ENCODE measurements around the gene USP53. TPM values are rescaled to one million over a fixed set of nuclear protein-coding genes. Genes with fewer than 3 reads are reported as not detected.
"Not testable (repeated sequence)": the region's sequence is repeated elsewhere in the genome, so short reads cannot be mapped to it uniquely, and the experiment has no call there.

Gene USP53
- total RNA-seq, 1 experiment from 2014 or later: 11.9 TPM

DNA sequence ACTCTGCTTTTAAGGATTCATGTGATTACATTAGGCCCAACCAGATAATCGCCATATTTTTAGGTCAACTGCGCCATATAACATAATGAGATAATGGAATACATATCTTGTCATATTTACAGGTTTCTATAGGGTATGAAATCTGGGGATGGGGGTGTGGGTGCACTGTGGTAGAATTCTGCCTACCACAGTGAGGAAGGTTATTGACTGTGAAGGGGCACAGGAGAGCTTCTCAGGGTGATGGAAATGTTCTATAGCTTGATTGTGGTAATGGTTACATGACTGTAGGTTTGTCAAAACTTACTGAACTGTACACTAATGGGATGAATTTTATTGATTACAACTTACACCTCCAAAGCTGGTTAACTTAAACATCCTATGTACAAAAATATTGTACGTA is 15.9 kb downstream of the USP53 start:
- DNase-seq (ENCODE audit: low read depth): no peak

DNA sequence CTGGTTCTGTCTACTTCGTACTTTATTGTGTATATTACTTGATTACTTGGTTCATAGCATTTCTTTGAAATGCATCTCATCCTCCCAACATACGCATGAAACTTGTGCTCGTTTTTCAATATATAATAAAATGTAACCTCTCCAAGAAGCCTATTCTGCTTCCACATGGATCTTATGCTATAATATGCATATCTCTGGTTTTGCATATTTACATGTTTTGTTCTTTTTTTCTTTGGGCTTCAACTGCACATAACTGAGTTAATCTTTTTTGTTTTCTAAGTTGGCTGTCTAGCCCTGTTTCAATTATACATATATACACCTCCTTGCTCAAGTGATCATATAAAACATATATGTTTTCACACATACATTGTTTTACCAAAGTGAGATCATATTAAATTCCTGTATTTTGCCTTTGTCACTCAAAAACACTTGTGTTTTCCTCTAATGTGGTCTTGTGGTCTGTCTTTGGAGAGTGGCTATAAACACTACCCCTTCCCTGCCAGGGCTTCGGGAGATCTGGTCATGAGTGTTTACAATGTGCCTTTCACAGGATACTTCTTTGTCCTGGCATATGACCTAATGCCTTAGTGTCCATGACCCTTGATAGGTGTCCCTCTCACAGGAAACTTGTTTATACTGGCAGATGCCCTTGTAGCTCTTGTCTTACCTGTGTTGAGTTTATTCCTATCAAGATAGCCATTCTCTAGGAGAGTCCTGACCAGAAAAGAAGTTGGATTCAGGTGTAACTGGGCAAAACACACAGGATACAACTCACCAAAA is 17.6 kb downstream of the USP53 start:
- DNase-seq (ENCODE audit: low read depth): no peak

DNA sequence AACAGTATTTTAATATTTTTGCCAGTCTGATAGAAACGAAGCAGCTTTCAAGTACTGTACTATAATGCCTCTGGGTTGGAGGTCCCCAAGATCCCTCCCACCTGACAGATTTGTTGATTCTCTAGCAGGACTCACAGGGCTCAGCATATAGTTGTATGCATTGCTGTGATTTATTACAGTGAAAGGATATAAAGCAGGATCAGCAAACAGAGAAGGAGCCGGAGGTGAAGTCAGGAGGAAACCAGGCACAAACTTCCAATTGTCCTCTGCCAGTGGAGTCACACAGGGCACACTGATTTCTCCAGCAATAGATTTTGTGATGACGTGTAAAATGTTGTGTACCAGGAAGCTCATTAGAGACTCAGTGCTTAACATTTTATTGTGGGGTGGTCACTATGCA is 19.0 kb downstream of the USP53 start:
- DNase-seq (ENCODE audit: low read depth): no peak

DNA sequence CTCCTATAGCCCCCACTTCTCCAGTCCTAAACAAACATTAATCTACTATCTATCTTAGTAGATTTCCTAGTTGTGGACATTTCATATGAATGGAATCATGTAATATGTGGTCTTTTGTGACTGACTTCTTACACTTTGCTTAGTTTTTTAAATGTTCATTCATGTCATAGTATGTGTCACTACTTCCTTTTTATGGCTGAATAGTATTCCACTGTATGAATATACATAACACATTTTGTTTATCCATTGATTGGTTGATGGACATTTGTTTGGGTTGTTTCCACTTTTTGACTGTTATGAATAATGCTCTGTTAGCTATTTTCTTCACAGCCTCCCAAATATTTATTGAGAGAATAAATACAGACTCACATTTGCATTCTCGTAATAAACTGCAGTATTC is 19.8 kb downstream of the USP53 start:
- DNase-seq (ENCODE audit: low read depth): no peak

DNA sequence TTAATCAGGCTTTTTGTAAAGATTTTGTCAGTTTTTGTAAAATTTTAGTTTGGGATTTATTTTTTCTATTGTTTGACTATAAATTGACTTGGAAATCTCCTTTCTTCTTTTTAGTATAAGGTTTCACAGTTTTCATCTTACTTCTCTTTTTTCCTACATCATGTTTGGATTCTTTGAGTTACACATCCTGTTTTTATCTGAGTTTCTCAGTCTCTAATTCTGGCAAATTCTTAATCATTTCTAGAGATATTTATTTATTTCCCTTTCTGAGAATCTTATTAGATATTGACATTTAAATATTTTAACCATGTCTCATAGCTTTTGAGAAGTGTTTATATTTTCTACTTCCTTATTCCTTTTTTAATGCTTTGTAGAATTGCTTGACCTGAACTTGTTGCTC is 20.7 kb downstream of the USP53 start:
- DNase-seq (ENCODE audit: low read depth): no peak

DNA sequence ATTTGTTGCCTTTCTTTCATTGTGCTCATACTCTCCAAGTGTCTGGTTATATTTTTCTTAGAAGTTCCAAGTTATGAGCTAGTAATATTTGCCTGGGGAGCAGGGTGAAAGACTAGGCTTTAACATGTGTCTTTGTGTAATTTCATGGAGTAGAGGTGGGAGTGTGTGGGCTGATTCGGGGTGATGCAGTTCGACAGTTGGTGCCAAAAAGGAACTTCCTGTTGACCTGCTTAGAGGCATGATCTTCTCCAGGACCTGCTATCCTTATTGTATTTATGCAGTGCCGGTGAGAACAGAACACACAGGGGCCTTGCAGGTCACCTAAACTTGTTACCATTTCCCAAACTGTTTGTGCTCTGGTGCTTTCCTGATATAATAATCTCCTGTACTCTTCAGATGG is 21.2 kb downstream of the USP53 start:
- DNase-seq (ENCODE audit: low read depth): peak; percentile 26

DNA sequence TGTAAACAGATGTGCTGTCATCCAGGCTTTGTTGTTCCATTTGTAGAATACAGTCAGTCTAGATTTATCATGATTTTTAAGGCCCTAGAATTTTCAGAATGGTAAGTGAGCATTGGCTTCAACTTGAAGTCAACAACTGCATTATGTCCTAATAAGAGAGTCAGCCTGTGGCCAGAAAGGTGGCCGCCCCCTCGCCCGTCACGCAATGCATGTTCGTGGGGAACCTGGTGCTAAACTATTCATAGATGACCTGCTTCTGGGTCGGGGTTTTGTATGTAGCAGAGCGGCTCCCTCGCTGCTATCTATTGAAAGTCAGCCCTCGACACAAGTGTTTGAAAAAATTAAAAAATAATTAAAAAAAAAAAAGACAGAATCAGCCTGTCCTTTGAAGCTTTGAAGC is 24.7 kb downstream of the USP53 start:
- DNase-seq (ENCODE audit: low read depth): no peak

DNA sequence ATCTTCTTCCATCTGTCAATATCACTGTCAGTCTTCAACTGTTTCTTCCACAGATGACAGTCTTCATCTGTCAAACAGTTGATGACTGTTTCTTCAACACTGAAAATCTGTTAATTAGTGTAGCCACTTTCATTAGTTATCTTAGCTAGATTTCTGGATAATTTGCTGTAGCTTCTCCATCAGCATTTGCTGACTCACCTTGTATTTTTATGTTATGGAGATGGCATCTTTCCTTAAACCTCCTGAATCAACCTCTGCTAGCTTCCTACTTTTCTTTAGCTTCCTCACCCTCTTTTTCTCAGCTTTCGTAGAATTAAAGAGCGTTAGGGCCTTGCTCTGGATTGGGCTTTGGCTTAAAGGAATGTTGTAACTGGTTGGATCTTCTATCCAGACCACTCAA is 25.1 kb downstream of the USP53 start:
- DNase-seq (ENCODE audit: low read depth): no peak

DNA sequence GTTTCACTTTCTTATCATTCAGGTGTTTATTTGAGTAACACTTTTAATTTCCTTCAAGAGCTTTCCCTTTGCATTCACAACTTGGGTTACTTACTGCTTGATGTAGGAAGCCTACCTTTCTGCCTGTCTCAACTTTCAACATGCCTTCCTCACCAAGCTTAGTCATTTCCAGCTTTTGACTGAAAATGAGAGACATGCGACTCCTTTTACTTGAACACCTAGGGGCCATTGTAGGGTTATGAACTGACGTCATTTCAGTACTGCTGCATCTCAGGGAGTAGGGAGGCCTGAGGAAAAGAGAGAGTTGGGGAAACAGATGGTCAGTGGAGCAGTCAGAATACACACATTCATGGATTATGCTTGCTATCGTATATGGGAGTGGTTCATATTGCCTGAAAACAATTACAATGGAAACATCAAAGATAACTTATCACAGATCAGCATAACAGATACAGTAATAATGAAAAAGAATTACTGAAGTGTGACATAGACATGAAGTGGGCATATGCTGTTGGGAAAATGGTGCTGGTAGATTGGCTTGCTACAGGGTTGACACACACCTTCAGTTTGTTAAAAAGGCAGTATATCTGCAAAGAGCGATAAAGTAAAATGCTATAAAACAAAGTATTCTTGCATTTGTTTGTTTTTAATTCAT is 25.7 kb downstream of the USP53 start:
- no peak for DNase-seq (ENCODE audit: low read depth)

DNA sequence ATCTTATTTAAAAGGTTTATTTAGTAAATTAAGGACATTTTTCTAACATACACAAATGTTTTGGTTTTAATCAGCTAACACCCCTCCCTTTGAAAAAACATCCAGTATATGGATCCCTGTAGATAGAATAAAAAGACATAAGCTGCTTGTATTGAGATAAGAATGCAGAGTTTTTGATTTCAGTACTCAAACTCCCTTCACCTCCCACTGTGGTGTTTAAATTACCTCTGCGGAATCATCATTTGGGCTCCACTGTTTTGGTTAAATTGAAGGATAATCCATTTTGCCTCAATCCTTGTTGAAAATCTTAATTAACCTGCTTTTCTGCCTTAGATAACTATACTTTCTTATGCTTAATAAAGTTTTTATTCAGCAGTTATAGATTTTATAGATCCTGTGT is 27.6 kb downstream of the USP53 start:
- DNase-seq (ENCODE audit: low read depth): no peak

DNA sequence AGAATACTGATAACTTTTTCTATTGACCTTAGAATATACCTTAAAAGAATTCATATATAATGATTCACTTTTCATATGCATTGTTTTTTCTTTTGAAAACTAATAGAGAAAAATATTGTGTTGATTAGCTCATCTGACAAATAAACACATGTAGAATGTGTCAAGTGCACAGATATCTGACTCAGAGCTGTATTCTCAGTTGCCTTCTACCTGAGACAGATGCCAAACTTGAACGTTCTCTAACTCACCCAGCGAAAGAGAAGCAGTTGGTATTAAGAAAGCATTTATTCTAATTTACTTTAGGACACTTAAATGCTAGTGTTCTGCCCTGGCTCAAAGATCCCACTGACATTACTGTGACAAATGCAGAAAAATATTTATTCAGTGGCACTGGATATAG is 28.1 kb downstream of the USP53 start:
- DNase-seq (ENCODE audit: low read depth): no peak

DNA sequence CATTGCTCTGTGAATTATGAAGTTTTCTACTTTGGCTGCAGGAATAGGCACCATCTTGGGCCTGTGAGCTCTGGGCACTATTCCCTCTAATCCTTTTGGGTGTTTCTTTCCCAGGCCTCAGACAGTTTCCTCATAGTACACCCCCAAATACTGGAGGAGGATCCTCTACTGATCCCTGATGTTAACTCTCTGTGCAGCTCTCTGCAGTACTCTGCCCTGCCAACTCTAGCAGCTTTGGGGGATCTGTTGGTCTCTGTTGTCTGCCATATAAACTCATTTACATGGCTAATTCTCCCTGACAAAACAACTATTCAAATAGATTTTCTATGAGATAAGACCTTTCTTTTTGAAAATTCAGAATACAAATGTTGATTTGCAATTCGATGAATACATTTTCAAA is 29.9 kb downstream of the USP53 start:
- no peak for DNase-seq (ENCODE audit: low read depth)

DNA sequence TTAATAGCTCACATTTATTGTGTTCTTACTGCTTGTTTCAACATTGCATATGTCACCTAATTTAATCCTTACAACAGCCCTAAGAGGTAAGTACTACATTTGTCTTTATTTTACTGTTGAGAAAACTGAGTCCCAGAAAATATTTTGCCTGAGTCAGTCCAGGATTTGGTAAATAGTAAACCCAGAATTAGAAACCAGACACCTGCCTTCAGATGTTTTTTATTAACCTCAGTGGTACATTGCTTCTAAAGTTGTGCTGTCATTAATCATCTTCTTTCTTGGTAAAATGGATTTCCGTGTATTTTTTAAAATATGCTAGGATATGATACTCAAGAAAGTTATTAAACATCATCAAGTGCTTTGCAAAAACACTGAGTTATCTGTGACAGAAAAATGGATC is 31.4 kb downstream of the USP53 start:
- DNase-seq (ENCODE audit: low read depth): no peak

DNA sequence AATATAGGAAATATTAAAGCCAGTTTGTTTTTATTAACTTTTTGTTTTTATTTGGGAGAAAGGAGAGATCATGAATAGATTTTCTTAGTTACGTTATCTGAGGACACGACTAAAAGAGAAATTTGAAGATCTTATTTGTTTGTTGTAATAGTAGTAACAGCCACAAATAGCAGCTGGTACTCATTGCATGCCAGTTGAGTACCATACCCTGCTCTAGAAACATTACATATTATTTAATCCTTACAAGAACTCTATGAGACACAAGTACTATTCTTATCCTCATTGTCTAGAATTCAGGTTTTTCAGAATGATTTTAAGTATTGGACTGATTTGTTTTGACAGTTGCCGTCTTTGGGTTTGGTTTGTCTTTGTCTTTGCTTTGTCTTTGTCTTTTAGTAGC is 31.8 kb downstream of the USP53 start:
- no peak for DNase-seq (ENCODE audit: low read depth)

DNA sequence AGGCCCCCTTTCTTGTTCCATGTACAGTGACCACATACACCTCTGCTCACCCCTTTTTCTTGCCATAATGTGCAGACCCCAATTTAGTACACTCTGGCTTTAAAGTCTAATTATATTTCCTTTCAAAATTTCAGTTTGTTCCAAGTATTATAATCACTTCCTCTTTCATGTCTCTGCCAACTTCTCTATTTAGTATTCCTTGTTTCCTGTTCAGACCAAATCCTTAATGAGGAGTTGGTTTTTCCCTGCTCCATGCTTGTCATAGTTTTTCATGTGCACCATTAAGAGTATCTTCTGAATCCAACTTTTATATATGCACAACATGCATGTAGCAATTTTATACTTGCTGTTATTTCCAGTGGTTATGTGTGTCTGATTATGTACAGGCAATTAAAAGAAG is 32.3 kb downstream of the USP53 start:
- DNase-seq (ENCODE audit: low read depth): no peak

DNA sequence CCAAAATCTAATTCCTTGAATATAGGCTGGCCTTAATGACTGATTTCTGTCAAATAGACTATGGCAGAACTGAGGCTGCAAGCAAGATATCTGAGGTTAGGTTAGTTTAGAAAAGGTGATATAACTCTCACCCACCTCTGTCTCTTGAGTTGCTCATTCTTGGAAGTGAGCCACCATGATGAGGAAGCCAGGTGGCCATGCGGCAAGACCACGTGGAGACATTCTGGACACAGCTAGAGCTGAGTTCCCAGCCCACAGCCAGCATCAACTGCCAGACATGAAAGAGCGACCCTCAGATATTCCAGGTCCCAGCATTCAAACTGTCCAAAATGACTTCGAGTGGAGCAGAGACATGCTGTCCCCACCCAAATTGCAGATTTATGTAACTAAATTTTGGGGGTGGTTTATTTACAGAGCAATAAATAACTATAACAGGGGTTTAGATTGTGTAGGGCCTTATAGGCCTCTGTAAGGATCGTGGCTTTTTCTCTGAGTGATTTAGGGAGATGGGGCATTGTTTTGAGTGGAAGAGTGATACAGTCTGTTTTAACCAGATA is 33.7 kb downstream of the USP53 start:
- no peak for DNase-seq (ENCODE audit: low read depth)

DNA sequence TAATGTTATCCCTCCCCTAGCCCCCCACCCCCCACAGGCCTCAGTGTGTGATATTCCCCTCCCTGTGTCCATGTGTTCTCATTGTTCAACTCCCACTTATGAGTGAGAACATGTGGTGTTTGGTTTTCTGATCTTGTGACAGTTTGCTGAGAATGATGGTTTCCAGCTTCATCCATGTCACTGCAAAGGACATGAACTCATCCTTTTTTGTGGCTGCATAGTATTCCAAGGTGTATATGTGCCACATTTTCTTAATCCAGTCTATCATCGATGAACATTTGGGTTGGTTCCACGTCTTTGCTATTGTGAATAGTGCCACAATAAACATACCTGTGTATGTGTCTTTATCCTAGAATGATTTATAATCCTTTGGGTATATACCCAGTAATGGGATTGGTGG is 38.5 kb downstream of the USP53 start:
- not testable (repeated sequence) for DNase-seq (ENCODE audit: low read depth)

DNA sequence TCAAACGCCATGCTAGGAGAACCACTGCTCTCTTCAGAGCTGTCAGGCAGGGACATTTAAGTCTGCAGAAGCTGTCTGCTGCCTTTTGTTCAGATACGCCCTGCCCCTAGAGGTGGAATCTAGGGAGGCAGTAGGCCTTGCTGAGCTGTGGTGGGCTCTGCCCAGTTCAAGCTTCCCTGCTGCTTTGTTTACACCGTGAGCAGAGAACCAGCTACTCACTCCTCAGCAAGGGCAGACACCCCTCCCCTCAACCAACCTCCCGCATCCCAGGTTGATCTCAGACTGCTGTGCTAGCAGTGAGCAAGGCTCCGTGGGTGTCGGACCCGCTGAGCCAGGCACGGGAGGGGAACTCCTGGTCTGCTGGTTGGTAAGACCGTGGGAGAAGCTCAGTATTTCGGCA is 42.7 kb downstream of the USP53 start:
- DNase-seq (ENCODE audit: low read depth): not testable (repeated sequence)

DNA sequence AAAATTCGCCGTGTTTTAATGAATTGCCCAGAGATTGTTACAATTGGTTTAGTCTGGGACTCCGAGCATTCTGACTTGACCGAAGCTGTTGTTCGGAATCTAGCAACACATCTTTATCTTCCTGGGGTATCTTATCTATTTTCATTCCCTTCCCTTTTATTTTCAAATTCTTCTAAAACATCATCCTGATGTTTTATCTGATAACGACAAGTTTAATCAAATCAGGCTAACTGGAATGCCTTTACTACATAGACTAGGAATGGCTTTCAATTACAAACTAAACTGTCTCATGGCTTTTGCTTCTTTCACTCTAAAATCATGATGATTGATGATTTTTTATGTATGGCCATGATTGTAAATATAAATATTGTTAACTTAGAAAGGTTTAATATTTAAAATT is 48.0 kb downstream of the USP53 start:
- DNase-seq (ENCODE audit: low read depth): no peak

DNA sequence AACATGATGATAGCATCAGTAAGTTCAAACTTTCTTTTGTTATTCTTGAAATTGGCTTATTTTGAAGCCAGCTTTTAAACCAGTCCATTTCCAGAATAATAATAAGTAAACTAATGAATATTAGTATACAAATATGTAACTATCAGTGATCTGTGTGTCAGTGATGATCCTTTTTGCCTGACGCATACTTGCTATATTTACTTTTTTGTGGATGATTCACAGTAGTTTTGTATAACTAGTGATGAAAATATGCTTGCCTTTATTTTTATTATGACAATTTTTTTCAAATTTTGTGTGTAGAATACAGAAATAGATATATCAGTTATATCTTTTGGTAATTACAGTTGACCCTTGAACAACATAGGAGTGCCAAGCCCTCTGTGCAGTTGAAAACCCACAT is 49.5 kb downstream of the USP53 start:
- no peak for DNase-seq (ENCODE audit: low read depth)

DNA sequence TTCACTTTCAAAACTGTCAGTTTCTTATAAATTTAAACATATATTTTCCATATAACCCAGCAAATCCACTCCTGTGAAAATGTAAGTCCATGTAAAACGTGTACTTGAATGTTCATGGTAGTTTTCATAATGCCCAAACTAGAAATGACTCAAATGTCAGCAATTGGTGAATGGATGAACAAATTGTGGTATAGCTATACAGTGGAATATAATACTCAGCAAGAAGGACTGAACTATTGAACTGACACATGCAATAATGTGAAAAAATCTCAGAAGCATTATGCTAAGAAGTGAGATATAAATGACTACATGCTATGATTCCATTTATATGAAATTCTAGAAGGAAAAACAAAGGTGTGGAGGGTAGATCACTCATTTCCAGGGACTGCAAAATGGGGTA is 52.2 kb downstream of the USP53 start:
- no peak for DNase-seq (ENCODE audit: low read depth)

DNA sequence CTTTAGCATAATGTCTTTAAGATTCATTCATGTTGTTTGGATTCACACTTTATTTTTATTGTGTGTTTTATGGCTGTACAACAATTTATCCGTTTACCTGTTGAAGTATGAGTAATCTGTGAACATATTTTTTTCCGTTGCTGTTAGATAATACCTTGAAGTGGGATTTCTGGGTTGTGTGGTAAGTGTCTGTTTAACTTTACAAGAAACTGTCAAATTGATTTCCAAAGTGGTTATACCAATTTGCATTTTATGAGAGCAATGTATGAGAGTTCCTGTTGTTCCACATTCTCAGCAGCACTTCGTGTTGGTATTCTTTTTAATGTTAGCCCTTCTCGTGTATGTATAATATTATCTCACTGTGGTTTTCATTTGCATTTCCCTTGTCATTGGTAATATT is 53.6 kb downstream of the USP53 start:
- DNase-seq (ENCODE audit: low read depth): no peak

DNA sequence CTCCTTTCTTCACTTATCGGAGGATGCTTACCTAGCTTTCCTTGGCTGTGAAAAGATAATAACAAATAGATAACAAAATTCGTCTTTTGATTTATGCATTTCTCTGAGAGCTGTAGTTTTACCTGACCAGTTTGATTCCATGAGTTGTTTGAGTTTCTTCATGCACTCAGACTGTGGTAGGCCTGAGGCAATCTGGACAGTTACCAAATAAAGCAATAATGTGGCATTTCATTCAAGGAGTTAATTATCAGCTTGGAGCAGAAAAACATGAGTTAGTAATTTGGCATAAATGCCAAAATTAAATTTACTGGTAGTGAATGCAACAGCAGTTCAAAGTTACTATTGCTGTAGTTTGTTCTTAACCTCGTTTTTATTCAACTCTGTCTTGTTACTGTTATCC is 56.0 kb downstream of the USP53 start:
- no peak for DNase-seq (ENCODE audit: low read depth)
